ENCODE measurements around the gene SERGEF. TPM values are rescaled to one million over a fixed set of nuclear protein-coding genes. Genes with fewer than 3 reads are reported as not detected.

The SERGEF gene
- total RNA-seq, 4 donors from 2014 or later: 11.8 to 34.7 (median 24.5) TPM

GRCh38 chr11:17746096-17746495, 266.8 kb downstream of the SERGEF start:
- Histone ChIP-seq H3K9me3 (no peaks in the 10 kb centered on the region), H3K4me3 (no peak overlapping the region), H3K4me1 (peaks cover 17 to 21% of the 10 kb centered on the region in 2 donors), H3K36me3 (no peaks in the 10 kb centered on the region), H3K27me3 (no peaks in the 10 kb centered on the region), H3K27ac (no peak overlapping the region)
- intact Hi-C loops (cut with DNase I; ENCODE audit: low total_unique reads) (no loop called here), in situ Hi-C loops (cut with MboI; ENCODE audit: low sequenced_read_pairs in 4 of 4) (no loop called here)
- DNase-seq (no peak), ATAC-seq (no peak)
- TF ChIP-seq POLR2A (IDR thresholded peaks at IDR 0.05): no peak
- TF ChIP-seq, protein P1, sequence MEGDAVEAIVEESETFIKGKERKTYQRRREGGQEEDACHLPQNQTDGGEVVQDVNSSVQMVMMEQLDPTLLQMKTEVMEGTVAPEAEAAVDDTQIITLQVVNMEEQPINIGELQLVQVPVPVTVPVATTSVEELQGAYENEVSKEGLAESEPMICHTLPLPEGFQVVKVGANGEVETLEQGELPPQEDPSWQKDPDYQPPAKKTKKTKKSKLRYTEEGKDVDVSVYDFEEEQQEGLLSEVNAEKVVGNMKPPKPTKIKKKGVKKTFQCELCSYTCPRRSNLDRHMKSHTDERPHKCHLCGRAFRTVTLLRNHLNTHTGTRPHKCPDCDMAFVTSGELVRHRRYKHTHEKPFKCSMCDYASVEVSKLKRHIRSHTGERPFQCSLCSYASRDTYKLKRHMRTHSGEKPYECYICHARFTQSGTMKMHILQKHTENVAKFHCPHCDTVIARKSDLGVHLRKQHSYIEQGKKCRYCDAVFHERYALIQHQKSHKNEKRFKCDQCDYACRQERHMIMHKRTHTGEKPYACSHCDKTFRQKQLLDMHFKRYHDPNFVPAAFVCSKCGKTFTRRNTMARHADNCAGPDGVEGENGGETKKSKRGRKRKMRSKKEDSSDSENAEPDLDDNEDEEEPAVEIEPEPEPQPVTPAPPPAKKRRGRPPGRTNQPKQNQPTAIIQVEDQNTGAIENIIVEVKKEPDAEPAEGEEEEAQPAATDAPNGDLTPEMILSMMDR (IDR thresholded peaks at IDR 0.05 in 4 of 5, conservative IDR thresholded peaks at IDR 0.05 in 1 of 5): no peak

DNA sequence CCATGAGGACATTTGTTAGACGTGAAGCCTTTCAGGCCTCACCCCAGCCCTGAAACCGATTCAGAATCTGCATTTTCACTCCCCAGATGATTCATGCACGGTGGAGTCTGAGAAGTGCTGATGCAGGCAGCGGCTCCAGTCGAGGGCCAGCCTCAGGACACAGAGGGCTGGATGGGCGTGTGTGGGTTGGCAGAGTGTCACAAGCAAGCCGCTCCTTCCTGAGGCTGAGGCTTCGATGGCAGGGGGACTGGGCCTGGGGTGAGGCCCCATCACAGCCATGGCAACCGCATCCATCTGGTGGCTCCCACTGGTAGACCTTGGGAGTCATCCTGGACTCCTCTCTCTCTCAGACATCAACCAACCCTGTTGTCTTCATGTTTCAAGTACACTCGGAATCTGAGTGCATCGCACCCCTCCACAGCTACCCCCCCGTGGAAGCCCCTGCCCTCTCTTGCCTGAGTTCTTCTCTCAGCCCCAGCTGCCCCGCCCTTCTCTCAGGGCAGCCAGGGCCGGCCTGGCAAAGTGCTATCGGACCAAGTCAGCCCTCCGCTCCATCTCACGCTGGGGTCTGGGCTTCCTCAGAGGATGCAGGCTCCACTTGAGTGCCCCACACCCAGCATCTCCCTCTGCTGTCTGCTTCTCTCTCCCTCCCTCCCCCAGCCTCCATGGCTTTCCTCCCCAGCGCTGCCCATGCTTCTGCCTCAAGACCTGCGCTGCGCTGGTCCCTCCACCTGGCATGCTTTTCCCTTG, 267.6 kb downstream of the SERGEF start:
- Histone ChIP-seq H3K4me1 (peaks cover 8 to 12% of the 10 kb centered on the region in 2 donors), H3K4me3 (no peak overlapping the region), H3K9me3 (no peaks in the 10 kb centered on the region), H3K27me3 (no peaks in the 10 kb centered on the region), H3K27ac (no peak overlapping the region), H3K36me3 (no peaks in the 10 kb centered on the region)
- TF ChIP-seq, protein P1 (IDR thresholded peaks at IDR 0.05 in 4 of 5, conservative IDR thresholded peaks at IDR 0.05 in 1 of 5): no peak
- TF ChIP-seq POLR2A (IDR thresholded peaks at IDR 0.05): no peak
- in situ Hi-C loops (cut with MboI; ENCODE audit: low sequenced_read_pairs in 4 of 4): no loop called here
- ATAC-seq (no peak), DNase-seq (peak in 1 of 2 donors; percentile 6)
- intact Hi-C loops (cut with DNase I; ENCODE audit: low total_unique reads): no loop called here

GRCh38 chr11:17744151-17744940, 268.5 kb downstream of the SERGEF start:
- intact Hi-C loops (cut with DNase I; ENCODE audit: low total_unique reads) (no loop called here), in situ Hi-C loops (cut with MboI; ENCODE audit: low sequenced_read_pairs in 4 of 4) (no loop called here)
- no peaks in the 10 kb centered on the region for H3K36me3 ChIP-seq
- H3K9me3 ChIP-seq: no peaks in the 10 kb centered on the region
- H3K4me3 ChIP-seq: no peak overlapping the region
- no peaks in the 10 kb centered on the region for H3K27me3 ChIP-seq
- ATAC-seq: no peak
- no peak overlapping the region for H3K27ac ChIP-seq
- peak in 1 of 2 donors; percentile 7 for DNase-seq
- TF ChIP-seq, protein P1 (IDR thresholded peaks at IDR 0.05 in 4 of 5, conservative IDR thresholded peaks at IDR 0.05 in 1 of 5): no peak
- no peak for TF ChIP-seq POLR2A (IDR thresholded peaks at IDR 0.05)
- H3K4me1 ChIP-seq: peaks cover 0 to 4% of the 10 kb centered on the region in 2 donors

DNA sequence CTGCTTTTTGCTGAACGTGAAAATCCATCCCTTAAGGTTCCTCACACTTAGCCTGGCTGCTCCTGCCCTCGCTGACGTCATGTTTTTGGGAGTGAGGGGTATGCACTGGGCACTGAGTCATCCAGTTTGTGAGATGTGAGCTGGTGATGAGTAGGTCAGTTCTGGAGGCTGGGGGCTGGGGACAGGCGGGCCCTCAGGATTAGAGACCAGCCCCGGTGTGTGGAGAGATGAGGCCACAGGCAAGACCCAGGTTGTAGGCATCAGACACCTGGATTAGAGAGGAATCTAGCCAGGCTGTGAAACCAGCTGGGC, 269.1 kb downstream of the SERGEF start:
- no peak for ATAC-seq

More for the DNA sequence above, 269.1 kb downstream of the SERGEF start:
- intact Hi-C loops (cut with DNase I; ENCODE audit: low total_unique reads) (no loop called here), in situ Hi-C loops (cut with MboI; ENCODE audit: low sequenced_read_pairs in 4 of 4) (no loop called here)
- H3K36me3 ChIP-seq: no peaks in the 10 kb centered on the region
- no peak overlapping the region for H3K4me3 ChIP-seq
- no peak overlapping the region for H3K27ac ChIP-seq
- TF ChIP-seq, protein P1 (IDR thresholded peaks at IDR 0.05 in 4 of 5, conservative IDR thresholded peaks at IDR 0.05 in 1 of 5): no peak
- TF ChIP-seq POLR2A (IDR thresholded peaks at IDR 0.05): no peak
- no peaks in the 10 kb centered on the region for H3K9me3 ChIP-seq
- H3K4me1 ChIP-seq: no peaks in the 10 kb centered on the region
- no peaks in the 10 kb centered on the region for H3K27me3 ChIP-seq
- DNase-seq: peak in 1 of 2 donors; percentile 8
